Prostate gland (tissue), 2 donors: ENCODE measurements around the gene WDFY2.

ENCODE experiments used
- POLR2A ChIP-seq: fragments of 450-650 bp; IDR thresholded peaks from one replicate; pipeline ENCODE4 v1.6.1; 2016; ENCODE audit warnings: antibody characterized with exemption, mild to moderate bottlenecking
- TF ChIP-seq, protein P1 (sequence below), 4 experiments: fragments of 200-600 bp in 2 of 4; fragments of 450-650 bp in 2 of 4; sonication (generic) in 2 of 4; IDR thresholded peaks; 1 replicate in 3 of 4; 2 replicates in 1 of 4; pipeline ENCODE4 v1.5.1; 2016 to 2019; ENCODE audit warnings: antibody characterized with exemption in 4 of 4, mild to moderate bottlenecking in 2 of 4, moderate library complexity in 2 of 4

DNA sequence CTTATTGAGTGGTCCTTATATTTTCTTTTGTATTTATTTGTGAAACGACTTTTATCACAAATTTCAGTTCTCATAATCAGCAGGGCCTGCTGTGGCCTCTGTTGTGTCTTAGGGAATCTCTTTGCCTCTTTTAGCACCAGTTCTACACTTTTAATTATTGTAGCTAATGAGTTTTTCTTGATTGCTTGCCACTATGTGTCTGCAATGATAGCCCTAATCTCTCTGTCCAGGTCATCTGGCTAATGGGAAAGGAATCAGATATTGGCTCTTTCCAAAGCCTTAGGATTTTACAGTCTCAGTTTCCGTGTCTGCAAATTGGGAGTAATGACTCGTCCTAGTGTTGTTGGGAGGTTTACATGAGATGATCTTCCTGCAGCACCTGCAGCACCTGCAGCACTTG is 10.2 kb downstream of the WDFY2 start:
- TF ChIP-seq, protein P1, sequence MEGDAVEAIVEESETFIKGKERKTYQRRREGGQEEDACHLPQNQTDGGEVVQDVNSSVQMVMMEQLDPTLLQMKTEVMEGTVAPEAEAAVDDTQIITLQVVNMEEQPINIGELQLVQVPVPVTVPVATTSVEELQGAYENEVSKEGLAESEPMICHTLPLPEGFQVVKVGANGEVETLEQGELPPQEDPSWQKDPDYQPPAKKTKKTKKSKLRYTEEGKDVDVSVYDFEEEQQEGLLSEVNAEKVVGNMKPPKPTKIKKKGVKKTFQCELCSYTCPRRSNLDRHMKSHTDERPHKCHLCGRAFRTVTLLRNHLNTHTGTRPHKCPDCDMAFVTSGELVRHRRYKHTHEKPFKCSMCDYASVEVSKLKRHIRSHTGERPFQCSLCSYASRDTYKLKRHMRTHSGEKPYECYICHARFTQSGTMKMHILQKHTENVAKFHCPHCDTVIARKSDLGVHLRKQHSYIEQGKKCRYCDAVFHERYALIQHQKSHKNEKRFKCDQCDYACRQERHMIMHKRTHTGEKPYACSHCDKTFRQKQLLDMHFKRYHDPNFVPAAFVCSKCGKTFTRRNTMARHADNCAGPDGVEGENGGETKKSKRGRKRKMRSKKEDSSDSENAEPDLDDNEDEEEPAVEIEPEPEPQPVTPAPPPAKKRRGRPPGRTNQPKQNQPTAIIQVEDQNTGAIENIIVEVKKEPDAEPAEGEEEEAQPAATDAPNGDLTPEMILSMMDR (IDR thresholded peaks at IDR 0.05) = no peak
- no peak for TF ChIP-seq POLR2A
